T47D (cell line): ENCODE results near the gene LCE3D.
"Not testable (repeated sequence)": the region's sequence is repeated elsewhere in the genome, so short reads cannot be mapped to it uniquely, and the experiment has no call there.

Source experiments
- DNase-seq, 2 experiments: peaks; one replicate each; pipeline versions ENCODE4 v3.0.0 to v3.0.0-alpha.2; 2011 to 2012; ENCODE audit warnings: low read depth in 1 of 2, low spot score in 1 of 2
- JUND ChIP-seq: IDR thresholded peaks from 2 replicates; pipeline ENCODE4 v1.6.1; 2012; ENCODE audit warnings: low read depth
- in situ Hi-C: cut with HindIII; loops from 2 replicates; pipeline ENCODE4 v1.10.0; 2016; ENCODE audit warnings: low sequenced_read_pairs, low pct_unique_long_range_greater_than_20kb

LCE3D gene

GRCh38 chr1:152565535-152566215, 14.6 kb downstream of the LCE3D start:
- TF ChIP-seq JUND = no peak
- DNase-seq = peak in 1 of 2 experiments; percentile 2
- in situ Hi-C loops = no loop called here

GRCh38 chr1:152565115-152565514, 15.2 kb downstream of the LCE3D start:
- in situ Hi-C loops = no loop called here

GRCh38 chr1:152548358-152548757, 32.0 kb downstream of the LCE3D start:
- DNase-seq, in situ Hi-C loops: not testable (repeated sequence)

More at GRCh38 chr1:152565115-152565514, 15.2 kb downstream of the LCE3D start:
- no peak for TF ChIP-seq JUND
- peak in 1 of 2 experiments; percentile 0 for DNase-seq

GRCh38 chr1:152546704-152547103, 33.6 kb downstream of the LCE3D start:
- no peak for DNase-seq
- no peak for TF ChIP-seq JUND
- in situ Hi-C loops = no loop called here

GRCh38 chr1:152543820-152544219, 36.5 kb downstream of the LCE3D start:
- DNase-seq = peak in 1 of 2 experiments; percentile 57
- in situ Hi-C loops = no loop called here
- no peak for TF ChIP-seq JUND

GRCh38 chr1:152539901-152540300, 40.4 kb downstream of the LCE3D start:
- in situ Hi-C loops = no loop called here
- TF ChIP-seq JUND = no peak
- peak in 1 of 2 experiments; percentile 27 for DNase-seq

GRCh38 chr1:152537496-152537895, 42.8 kb downstream of the LCE3D start:
- in situ Hi-C loops = no loop called here
- no peak for DNase-seq
- no peak for TF ChIP-seq JUND

- in situ Hi-C loops = no loop called here
- no peak for DNase-seq
- no peak for TF ChIP-seq JUND
Observed at GRCh38 chr1:152535774-152536173, 44.5 kb downstream of the LCE3D start.

GRCh38 chr1:152533327-152533938, 46.9 kb downstream of the LCE3D start:
- DNase-seq = peak; percentile 48 to 89
- no peak for TF ChIP-seq JUND

More at GRCh38 chr1:152533327-152533938, 46.9 kb downstream of the LCE3D start:
- in situ Hi-C loops = no loop called here
